H7 (cell line): ENCODE results near the gene TSPAN11. TPM values are rescaled to one million over a fixed set of nuclear protein-coding genes. Genes with fewer than 3 reads are reported as not detected.
A peak's percentile ranks its signal among the peaks of the same experiment; 100 is the strongest.
"Not testable (repeated sequence)": the region's sequence is repeated elsewhere in the genome, so short reads cannot be mapped to it uniquely, and the experiment has no call there.

Experiments
- DNase-seq: peaks from one replicate; pipeline ENCODE4 v3.0.0; 2012
- H3K27me3 ChIP-seq: 2 replicates; pipeline ENCODE4 v1.6.0; 2011; ENCODE audit warnings: mild to moderate bottlenecking, low read length; ENCODE audit not compliant: control insufficient read depth, insufficient read depth
- H3K36me3 ChIP-seq: replicated peaks from 2 replicates; pipeline ENCODE4 v1.5.1; 2011; ENCODE audit warnings: low read length; ENCODE audit not compliant: control insufficient read depth, insufficient read depth
- H3K4me3 ChIP-seq: 2 replicates; pipeline ENCODE4 v1.5.1; 2011; ENCODE audit warnings: low read depth, mild to moderate bottlenecking, control low read depth, low read length, moderate library complexity; ENCODE audit not compliant: insufficient read depth
- total RNA-seq: library from RNA; depleted of rRNA; stranded (reverse); fragments of >200 nt; shearing (Covaris generic); gene quantifications from 2 replicates; pipeline ENCODE4 v1.2.3, GENCODE V29; 2014; rRNA removed

TSPAN11 gene, protein sequence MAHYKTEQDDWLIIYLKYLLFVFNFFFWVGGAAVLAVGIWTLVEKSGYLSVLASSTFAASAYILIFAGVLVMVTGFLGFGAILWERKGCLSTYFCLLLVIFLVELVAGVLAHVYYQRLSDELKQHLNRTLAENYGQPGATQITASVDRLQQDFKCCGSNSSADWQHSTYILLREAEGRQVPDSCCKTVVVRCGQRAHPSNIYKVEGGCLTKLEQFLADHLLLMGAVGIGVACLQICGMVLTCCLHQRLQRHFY
- 0.42 and 0.67 TPM in 2 replicates for total RNA-seq

DNA sequence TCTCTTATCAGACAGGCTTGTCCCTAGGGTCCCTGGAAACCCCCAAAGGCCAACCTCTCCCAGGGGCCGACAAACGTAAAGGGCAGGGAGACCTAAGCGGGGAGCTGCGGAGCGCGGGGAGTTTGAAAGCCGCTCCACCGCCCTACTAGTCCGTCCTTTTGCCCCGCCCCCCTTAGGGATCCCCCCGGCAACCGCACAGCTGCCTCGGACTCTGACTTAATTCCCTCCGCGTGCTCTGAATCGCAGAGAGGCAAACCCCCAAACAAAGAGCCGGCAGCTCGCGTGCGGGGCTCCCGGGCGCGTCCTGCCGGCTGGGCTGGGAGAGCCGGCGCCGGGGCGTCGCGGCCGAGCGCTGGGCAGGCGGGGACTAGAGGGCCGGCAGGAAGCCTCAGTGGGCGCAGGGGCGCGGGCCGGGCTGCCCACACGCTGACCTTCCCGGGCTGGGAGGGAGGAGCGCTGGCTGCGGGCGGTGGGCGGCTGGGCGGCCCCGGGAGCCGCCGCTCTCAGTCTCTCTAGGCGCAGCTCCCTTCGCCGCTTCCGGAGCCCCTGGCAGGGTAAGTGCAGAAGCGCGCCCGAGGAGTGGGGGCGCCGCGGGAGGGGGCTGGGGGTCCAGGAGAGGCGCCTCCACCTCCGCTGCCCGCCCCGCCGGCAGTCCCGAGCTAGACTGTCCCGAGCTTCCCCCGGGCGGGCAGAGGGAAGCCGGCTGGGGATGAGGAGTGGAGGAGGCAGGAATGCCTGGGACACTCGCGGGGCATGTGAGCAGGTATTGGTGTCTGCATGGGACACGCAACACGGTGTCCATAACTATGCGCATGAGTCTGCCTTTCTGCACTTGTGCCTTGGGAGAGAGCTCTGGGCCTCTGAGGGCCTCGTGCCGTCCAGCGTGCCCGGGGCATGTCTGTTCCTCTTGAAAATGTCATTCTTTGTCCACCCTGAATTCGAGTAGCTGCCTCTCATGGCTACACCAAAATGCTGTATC is at the start of gene TSPAN11:
TSPAN11 (plus strand) TSS at position 506 of the 979 bp plus-strand sequence. CDS start 27,244 bp downstream, outside the sequence.
- peaks cover 32% of the 10 kb centered on the region for H3K27me3 ChIP-seq
- H3K4me3 ChIP-seq = peak within 1 kb of the TSS; percentile 41
- H3K36me3 ChIP-seq = no peaks in the 10 kb centered on the region; the same call in 1 of the 2 replicates
- DNase-seq = peak; percentile 94

DNA sequence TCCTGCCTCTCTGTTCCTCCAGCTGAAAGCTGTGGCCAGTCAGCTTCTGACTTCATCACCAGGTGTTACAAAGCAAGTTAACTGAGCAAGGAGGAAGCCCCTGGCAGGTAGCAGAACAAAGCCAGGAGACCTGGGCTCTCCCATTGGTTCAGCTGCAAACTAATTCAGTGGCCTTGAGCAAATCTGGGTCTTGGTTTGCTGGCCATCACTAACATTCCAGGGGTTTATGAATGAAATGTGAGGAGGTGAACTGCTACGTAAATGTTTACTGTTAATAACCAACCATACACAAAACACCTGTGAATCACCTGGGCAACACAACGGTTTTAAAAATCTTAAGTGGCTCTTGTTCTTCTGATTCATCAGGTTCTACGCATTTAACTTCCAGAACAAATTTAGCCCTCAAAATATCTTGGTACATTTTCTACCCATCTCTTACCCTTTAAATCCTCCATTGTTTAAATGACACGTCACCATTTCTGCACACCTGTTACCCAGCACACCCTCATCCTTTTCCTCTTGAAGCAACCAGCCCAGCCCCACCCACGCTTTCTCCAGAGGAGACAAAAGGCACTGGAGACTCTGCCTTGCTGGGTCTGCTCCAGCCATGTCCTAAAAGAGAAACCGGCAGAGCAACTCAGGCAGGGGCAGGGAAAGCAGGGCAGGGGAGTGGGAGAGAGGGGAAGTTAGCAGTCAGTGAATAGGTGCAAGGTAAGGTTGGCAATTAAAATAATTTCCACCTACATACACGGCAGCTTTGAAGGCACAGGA is 49.3 kb upstream of the TSPAN11 start:
- no peak for DNase-seq
- Histone ChIP-seq H3K36me3 (no peaks in the 10 kb centered on the region), H3K27me3 (no peaks in the 10 kb centered on the region; the same call in 1 of the 2 replicates), H3K4me3 (no peak overlapping the region)

DNA sequence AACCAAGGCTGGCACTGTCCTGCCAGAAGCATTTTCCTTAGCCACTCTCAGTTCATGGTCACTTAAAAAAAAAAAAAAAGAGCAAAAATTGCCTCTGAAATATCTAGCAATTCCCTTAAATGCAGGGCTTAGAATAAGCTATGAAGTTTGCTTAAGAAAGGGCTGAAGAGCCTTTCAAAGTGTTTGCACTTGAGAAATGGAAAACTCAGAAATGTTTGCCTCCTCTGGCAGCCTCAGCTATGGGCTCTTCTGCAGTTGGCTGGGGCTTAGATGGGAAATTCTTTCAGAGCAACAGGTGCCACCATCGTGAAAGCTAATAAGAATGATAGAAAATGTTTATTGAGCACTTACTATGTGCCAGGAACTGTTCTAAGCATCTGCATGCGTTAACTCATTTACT is 48.5 kb upstream of the TSPAN11 start:
- DNase-seq = no peak
- no peaks in the 10 kb centered on the region for H3K36me3 ChIP-seq
- no peaks in the 10 kb centered on the region; the same call in 1 of the 2 replicates for H3K27me3 ChIP-seq
- H3K4me3 ChIP-seq = no peak overlapping the region

- H3K36me3 ChIP-seq = no peaks in the 10 kb centered on the region
- no peaks in the 10 kb centered on the region; the same call in 1 of the 2 replicates for H3K27me3 ChIP-seq
- DNase-seq = no peak
- no peak overlapping the region for H3K4me3 ChIP-seq
Measured at GRCh38 chr12:30880061-30880460, 46.5 kb upstream of the TSPAN11 start.

GRCh38 chr12:30880813-30881212 is 45.7 kb upstream of the TSPAN11 start:
- no peaks in the 10 kb centered on the region; the same call in 1 of the 2 replicates for H3K27me3 ChIP-seq
- DNase-seq = no peak
- H3K4me3 ChIP-seq = no peak overlapping the region
- no peaks in the 10 kb centered on the region for H3K36me3 ChIP-seq

DNA sequence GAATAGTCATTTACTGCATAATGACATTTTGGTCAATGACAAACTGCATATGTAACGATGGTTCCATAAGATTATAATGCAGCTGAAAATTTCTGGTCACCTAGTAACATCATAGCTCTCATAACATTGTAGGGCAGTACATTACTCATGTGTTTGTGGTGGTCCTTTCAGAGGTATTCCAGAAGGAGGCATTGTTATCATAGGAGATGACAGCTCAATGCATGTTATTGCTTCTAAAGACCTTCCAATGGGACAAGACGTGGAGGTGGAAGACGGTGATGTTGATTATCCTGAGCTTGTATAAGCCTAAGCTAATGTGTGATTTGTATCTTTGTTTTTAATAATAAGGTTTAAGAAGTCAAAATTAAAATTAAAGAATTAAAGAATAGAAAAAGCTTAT is 43.8 kb upstream of the TSPAN11 start:
- DNase-seq = no peak
- H3K27me3 ChIP-seq = no peaks in the 10 kb centered on the region; the same call in 1 of the 2 replicates
- H3K36me3 ChIP-seq = no peaks in the 10 kb centered on the region
- H3K4me3 ChIP-seq = no peak overlapping the region

- Histone ChIP-seq H3K27me3 (no peaks in the 10 kb centered on the region; the same call in 1 of the 2 replicates), H3K4me3 (no peak overlapping the region), H3K36me3 (no peaks in the 10 kb centered on the region)
- no peak for DNase-seq
Measured at GRCh38 chr12:30884799-30885198, 41.7 kb upstream of the TSPAN11 start.

- Histone ChIP-seq H3K36me3 (no peaks in the 10 kb centered on the region), H3K27me3 (no peaks in the 10 kb centered on the region; the same call in 1 of the 2 replicates)
- no peak for DNase-seq
Measured at GRCh38 chr12:30885321-30885720, 41.2 kb upstream of the TSPAN11 start.

GRCh38 chr12:30887226-30887625 is 39.3 kb upstream of the TSPAN11 start:
- Histone ChIP-seq H3K36me3 (no peaks in the 10 kb centered on the region), H3K27me3 (no peaks in the 10 kb centered on the region), H3K4me3 (no peak overlapping the region)
- DNase-seq = no peak

More at GRCh38 chr12:30885321-30885720, 41.2 kb upstream of the TSPAN11 start:
- H3K4me3 ChIP-seq = no peak overlapping the region

DNA sequence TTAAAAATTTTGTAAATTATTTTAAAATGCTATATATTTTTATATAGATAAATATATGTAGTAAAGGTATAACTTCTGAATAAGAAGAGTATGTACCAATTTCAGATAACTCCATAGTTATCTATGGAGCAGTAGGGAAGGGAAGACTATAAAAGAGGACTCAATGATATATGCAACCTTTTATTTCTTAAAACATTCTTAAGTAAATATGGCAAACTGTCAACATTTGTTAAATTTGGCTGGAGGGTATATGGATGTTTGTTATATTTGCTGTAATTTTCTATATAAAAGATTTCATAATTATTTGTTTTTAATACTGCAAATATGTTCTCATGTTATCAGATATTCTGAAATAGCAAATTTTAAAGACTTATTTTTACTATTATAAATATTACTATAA is 38.3 kb upstream of the TSPAN11 start:
- Histone ChIP-seq H3K36me3 (no peaks in the 10 kb centered on the region), H3K27me3 (no peaks in the 10 kb centered on the region), H3K4me3 (no peak overlapping the region)
- no peak for DNase-seq

DNA sequence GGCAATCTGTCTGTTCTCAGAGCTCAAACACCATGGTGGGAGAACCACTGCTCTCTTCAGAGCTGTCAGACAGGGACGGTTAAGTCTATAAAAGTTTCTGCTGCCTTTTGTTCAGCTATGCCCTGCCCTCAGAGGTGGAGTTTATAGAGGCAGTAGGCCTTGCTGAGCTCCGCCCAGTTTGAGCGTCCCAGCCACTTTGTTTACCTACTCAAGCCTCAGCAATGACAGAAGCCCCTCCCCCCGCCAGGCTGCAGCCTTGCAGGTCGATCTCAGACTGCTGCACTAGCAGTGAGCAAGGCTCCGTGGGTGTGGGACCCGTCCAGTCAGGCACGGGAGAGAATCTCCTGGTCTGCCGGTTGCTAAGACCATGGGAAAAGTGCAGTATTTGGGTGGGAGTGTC is 32.0 kb upstream of the TSPAN11 start:
- not testable (repeated sequence) for DNase-seq, H3K4me3 ChIP-seq, H3K36me3 ChIP-seq, H3K27me3 ChIP-seq

- no peak for DNase-seq
- Histone ChIP-seq H3K27me3 (no peaks in the 10 kb centered on the region), H3K4me3 (no peak overlapping the region), H3K36me3 (no peaks in the 10 kb centered on the region)
Measured at GRCh38 chr12:30896461-30896860, 30.1 kb upstream of the TSPAN11 start.

DNA sequence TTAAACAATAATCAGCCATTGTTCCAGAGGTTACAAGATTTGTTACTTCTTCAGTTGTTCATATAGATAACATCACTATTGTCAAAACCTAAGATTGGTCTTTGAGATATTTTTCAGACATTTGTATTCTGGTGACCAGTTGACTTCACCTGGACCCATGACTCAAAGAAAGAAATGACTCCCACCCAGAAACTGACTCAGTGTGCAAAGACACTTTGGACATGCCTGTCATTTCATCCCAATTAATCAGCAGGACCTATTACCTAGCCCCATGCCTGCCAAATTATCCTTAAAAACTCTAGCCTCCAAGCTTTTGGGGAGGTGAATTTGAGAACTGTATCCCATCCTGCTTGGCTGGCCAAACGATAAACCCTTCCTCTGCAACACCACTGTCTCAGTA is 27.7 kb upstream of the TSPAN11 start:
- H3K36me3 ChIP-seq = no peaks in the 10 kb centered on the region

GRCh38 chr12:30900351-30900750 is 26.2 kb upstream of the TSPAN11 start:
- Histone ChIP-seq H3K4me3 (no peak overlapping the region), H3K27me3 (no peaks in the 10 kb centered on the region), H3K36me3 (no peaks in the 10 kb centered on the region)
- no peak for DNase-seq

More for the DNA sequence above, 27.7 kb upstream of the TSPAN11 start:
- Histone ChIP-seq H3K4me3 (no peak overlapping the region), H3K27me3 (no peaks in the 10 kb centered on the region)
- DNase-seq = no peak
